CD4-positive, alpha-beta T cell treated with Interleukin-15 for 1 hour (primary cell): Measurements from ENCODE around the gene RUFY2.
A peak's percentile ranks its signal among the peaks of the same experiment; 100 is the strongest.

Experiments
- DNase-seq: peaks from one replicate; pipeline ENCODE4 v3.0.0-alpha.2; 2020

The RUFY2 gene

DNA sequence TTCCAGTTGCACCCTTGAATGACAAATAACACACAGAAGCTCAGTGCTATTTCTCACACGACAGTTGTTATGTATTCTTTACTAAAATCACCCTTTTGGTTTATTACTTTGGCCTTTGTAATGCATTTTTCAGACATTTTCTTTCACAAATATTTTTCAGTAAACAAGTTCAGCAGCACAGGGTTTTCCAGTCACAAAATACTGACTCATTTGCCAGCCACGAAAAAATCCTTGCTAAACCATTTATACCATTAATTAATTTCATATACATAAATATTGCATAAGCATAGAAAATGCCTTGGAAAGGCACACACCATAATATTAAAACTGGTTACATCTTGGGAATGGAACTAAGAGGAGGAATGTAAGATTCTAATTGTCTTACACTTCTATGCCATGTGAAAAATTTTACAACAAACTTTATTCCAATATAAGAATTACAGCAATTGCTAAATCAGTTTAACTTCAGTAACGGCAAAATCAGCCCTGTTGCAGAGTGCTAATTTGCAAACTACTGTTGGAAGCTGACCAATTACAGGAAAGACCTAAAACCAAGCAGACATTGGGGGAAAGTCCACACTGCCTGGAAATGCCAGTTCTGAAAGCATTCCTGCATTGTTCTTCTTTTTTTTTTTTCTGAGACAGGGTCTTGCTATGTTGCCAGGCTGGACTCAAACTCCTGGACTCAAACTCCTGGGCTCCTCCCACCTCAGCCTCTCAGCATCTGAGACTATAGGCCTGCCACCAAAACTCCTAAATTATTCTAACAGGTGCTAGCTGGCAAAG is 42.8 kb downstream of the RUFY2 start:
- no peak for DNase-seq

GRCh38 chr10:68362590-68362989 is 44.5 kb downstream of the RUFY2 start:
- no peak for DNase-seq

DNA sequence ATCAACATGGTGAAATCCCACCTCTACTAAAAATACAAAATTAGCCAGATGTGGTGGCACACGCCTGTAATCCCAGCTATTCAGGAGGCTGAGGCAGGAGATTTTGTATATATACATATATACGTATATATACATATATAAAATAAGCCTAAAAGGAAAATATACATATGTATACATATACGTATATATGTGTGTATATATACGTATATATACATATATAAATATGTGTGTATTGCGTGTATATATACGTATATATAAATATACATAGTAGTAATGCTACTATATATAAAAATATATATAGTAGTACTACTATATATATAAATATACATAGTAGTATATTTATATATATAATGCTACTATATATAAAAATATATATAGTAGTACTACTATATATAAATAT is 47.9 kb downstream of the RUFY2 start:
- no peak for DNase-seq

DNA sequence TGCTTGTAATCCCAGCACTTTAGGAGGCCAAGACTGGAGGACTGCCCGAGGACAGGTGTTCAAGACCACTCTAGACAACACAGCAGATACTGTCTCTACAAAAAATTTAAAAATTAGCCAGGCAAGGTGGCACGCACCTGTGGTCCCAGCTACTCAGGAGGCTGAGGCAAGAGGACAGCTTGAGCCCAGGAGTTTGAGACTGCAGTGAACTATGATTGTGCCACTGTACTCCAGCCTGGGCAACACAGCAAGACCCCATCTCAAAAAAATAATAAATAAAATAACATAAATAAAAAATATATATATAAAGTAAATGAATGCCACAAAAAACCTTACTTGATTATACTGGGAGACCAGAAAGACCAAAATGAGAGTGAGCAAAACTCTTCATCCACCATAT is 53.5 kb downstream of the RUFY2 start:
- DNase-seq = no peak

DNA sequence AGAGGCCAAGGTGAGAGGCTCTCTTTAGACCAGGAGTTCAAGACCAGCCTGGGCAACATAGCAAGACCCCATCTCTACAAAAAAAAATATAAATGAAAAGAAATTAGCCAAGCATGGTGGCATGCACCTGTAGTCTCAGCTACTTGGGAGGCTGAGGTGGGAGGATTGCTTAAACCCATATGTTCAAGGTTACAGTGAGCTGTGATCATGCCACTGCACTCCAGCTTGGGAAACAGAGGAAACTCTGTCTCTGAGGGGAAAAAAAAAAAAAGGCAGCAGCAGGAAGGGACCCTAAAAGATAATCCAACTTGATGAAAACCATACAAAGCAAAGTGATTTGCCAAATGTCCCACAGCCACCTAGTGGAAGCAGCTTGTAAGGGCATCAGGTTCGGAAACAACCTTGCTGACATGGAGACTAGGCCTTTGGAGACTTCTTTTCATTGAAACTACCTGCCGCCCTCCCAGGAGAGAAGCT is 58.8 kb downstream of the RUFY2 start:
- DNase-seq = peak; percentile 36

DNA sequence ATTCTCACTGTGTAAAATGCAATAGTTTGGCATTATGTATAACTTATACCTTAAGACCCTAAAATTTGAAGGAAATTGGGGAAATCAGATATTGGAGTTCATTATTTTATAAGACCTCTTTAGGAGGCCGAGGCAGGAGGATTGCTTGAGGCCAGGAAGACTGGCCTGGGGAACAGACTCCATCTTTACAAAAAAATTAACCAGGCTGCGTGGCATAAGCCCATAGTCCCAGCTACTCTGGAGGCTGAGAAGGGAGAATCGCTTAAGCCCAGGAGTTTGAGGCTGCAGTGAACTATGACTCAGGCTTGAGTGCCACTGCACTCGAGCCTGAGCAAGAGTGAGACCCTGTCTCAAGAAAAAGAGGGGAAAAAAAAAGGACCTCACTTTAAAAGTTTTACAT is 60.3 kb downstream of the RUFY2 start:
- DNase-seq = no peak

DNA sequence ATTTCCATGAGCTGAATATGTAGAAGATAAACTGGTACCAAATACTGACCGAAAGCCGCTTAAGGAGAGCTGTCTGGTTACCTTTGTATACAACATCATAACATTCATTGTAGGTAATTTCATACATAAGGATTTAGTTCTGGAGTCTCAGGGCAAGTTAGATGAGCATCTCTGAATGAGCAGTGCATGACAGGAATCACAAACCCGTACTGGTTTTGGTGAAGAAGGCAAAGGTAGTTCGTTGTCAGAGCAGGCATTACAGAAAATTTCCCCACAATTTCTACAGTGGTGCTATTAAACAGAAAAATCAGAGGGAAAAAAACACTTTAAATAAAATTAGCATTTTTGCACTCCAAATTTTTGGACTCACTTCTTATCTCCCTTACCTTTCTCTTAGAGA is 61.5 kb downstream of the RUFY2 start:
- no peak for DNase-seq

GRCh38 chr10:68342909-68343516 is 64.1 kb downstream of the RUFY2 start:
- DNase-seq = no peak

- DNase-seq = no peak
Observed at GRCh38 chr10:68340358-68341080, 66.6 kb downstream of the RUFY2 start.

- DNase-seq = no peak
Observed at GRCh38 chr10:68336754-68337351, 70.2 kb downstream of the RUFY2 start.

- DNase-seq = no peak
Observed at GRCh38 chr10:68334672-68335467, 72.2 kb downstream of the RUFY2 start.

DNA sequence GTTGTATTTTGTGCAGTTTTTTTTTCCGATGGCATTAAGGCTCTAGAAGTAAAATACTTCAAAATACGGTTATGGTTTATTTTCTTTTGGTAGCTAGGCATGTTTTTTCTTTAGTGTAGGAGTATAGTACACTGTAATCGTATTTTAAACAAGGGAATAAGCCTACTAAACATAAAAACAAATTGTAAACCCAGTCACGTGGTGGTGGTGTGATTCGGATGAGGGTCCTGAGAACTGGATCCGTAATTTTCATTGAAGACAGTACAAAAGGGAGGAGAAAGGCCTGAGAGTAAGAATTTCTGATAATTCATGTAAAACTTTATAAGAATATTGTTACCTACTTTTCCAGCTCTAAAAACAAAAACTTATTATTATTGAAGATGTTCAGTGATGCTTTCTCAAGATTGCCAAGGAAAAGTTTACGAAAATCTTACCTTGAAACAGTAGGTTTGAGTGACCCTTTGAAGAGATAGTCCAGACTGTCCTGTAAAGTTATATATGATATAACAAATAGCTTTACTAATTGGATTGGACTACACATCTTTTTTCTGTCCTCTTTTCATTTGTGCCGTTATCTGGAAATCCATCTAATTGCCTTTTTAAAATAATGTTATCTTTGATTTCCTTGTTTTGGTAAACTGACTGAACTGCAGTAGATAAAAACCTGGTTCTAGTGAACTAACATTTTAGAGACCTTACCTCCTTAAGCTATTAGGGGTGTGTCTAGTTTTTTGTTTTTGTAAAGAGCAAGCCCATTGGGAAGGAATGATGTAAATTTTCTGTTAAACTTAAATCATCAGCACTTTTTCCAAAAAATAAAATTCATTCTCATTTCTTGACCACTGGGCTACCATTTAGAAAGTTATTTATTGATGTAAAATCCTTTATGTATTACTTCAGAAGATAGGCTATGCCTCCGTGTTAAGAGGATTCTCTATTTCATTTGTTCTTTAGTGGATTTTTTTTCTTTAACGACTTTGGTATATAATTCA is 73.3 kb downstream of the RUFY2 start:
- DNase-seq = no peak

- no peak for DNase-seq
Observed at GRCh38 chr10:68333058-68333395, 74.0 kb downstream of the RUFY2 start.

DNA sequence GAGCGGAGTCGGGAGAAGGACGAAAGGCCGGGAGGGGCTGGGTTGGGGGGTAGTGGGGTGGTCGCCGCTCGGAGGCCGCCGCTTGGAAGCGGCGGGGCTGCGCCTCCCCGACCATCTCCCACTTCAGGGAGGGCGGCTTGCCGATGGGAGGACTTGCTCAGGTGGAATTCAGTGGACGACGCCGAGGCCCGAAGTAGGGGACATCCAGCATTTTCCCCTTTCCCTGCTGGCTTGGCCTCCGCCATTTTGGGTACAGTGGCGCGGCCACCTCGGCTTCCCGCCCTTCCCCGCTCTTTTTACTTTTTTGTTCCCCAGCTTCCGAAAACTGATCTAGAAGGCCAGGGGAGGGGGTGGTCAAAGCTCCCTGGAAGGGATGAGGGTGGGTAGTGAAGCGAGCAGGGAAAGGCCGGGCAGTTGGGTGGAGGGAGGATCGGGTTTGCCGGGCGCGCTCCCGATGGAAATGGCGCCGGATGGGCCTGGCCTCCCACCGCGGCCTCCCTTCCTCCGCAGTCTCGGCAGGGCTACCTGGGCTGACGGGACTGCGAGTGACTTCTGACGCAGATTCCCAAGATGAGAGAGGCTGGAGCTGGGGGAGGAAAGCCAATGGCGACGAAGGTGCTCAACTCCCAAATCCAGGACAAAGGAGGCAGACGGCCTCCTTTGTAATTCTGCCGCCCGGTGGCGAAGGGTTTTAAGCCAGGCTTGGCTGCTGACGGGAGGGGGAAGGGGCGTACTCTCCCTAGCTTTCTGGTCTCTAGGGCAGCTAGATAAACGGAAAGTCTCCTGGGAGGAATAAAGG is 74.6 kb downstream of the RUFY2 start, which contains the start of gene PBLD:
PBLD (minus strand) TSS at position 670 of the 799 bp plus-strand sequence. CDS start 26,084 bp downstream, outside the sequence.
- peak; percentile 64 for DNase-seq

- peak; percentile 98 for DNase-seq
Observed at GRCh38 chr10:68331455-68332258, 75.4 kb downstream of the RUFY2 start, which contains the start of gene HNRNPH3. HNRNPH3 (plus strand) TSS chr10:68332064; CDS start chr10:68337222, 5,158 bp downstream.

- DNase-seq = no peak
Observed at GRCh38 chr10:68330852-68331454, 76.1 kb downstream of the RUFY2 start.

DNA sequence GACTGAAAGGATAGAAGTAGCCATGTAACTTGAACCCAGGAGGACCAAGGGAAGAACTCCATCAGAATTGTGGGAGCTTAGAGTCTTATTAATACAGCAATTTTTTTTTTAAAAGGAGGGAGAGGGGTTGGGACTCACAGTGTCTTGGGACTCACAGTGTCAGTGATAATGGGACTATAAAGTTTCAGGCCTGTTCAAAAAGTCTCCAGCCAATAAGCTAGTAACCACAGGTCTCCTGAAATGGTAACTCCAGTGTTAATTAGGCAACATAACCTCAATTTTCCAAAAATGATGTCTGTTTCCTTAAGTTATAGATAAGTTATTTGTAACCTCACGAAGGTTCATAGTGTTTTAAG is 77.6 kb downstream of the RUFY2 start:
- DNase-seq = no peak

DNA sequence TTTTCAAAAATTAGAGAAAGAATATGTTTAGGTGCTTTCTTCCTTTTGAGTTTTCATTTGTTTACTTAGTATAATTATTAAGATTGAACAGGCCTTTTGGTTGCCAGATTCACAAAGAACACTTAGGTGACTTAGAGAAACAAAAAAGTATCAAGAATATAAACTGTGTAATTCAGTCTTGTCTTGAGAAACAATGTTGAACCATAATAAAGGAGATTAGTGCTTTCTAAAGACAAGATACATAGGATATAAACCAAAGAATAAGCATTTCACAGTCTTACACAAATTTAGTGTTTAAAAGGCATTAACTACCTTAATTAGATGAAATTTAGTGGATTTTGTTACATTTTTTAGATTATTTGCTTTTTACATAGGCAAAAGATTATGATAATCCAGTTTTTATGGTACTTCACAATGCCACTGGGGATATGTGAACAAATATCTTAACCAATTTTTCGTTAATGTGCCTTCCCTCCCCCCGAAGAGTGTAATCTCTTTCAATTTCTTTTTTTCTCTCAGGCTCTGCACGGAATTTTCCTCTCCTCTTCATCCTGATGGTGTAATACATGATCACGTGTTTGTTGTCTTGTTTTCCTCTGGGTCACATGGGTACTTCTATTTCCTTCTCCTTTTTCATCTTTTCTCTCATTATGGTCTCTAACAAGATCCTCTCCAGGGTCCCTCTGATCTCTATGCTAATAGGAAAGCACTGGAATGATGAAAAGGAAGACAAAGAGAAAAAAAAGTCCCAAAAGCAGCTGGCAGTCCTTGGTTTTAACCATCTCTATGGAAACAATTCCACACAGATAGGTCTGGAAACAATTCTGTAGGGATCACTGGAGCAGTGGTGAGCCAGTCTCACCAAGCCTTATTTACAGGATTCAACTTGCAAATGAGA is 78.9 kb downstream of the RUFY2 start:
- DNase-seq = no peak
